Esophagus mucosa (tissue), 1 donor: ENCODE measurements around the gene SLC7A6OS. TPM values are rescaled to one million over a fixed set of nuclear protein-coding genes. Genes with fewer than 3 reads are reported as not detected.

Experiments used
- ATAC-seq: fragments of 200-7000 bp; cut with Tn5 transposase; one replicate; pipeline ENCODE4 v1.9.1; 2020
- total RNA-seq: library from RNA; stranded (reverse); gene quantifications from one replicate; pipeline ENCODE4 v1.2.4, GENCODE V29; 2023
- donor health status: DM: yes; HTN: yes; CAD: no.

SLC7A6OS gene
- 8.1 TPM for total RNA-seq

DNA sequence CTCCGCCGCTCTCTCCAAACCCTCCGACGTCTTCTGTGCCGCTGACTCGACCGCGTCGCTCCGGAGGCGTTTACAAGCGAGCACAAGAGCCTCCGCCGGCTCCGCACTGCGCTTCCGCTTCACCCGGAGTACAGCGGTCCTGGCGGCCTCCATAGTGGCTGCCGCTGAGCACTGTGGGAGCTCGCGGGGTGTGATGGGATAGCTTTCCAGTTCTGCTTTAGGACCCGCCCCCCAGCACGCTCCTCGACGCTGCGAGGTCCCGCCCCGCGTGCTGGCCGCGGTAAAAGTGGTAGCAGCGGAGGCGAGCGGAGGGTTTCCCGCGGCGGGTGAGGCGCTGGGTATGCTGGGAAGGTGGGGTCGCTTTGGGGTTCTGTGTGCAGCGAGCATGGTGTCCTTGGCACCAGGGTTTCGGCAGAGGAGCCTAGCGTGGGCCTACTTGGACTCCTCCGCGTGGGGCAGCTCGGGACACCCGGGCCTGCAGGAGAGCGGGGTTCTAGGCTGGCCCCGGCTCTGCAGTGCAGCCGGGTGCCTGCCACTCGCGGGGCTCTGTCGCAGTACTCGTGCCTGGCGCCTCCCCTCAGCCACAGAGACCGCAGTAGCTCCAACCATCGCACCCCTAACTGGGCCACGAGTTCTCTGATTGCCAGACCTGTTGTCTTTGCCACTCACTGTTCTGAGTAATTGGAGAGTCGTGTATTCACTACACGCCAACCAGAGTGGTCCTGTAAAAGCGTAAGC is at the start of gene SLC7A6OS, which contains the start of gene PRMT7:
TSS of gene SLC7A6OS (minus strand) at position 173 of the 738 bp plus-strand sequence. CDS start at position 153, 20 bp downstream.
TSS of gene PRMT7 (plus strand) at position 246 of the 738 bp plus-strand sequence. CDS start 4,961 bp downstream, outside the sequence.
- peak; percentile 99 for ATAC-seq

DNA sequence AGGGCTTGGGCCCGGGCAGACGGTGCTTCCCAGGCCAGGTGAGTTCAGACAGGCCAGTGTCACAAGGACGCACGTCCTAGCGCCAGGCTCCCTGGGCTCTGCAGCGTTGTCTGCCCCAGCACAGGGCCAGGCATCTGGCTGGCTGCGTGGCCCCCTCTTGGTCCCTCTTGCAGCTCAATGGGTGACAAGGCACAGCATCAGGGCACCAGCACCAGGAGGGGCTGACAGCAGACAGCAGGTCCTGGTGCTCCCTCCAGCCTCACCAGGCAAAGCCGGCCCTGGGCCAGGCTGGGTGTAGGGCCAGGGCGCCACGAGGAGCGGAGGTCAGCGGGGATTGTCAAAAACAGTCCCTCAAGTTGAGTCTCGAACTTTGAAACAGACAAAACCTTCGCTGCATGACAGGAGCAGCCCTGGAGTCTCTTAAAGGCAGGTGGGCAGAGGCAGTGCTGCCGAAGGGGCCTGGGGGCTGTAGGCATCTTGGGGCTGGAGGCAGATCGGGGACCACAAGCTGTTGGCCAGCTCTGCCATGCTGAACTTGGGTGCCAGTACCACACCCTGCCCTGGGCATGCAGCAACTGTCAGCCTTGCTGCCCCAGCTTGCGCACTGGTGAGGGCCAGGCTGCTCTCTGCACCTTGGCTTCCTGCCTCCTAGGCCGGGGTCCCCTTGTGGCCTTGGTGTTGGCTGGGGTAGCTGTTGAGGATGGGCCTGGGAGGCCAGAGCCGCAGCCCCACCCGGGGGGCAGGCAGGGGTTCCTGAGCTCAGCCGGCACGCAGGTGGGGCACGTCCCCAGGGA is 48.8 kb upstream of the SLC7A6OS start:
- peak; percentile 37 for ATAC-seq

DNA sequence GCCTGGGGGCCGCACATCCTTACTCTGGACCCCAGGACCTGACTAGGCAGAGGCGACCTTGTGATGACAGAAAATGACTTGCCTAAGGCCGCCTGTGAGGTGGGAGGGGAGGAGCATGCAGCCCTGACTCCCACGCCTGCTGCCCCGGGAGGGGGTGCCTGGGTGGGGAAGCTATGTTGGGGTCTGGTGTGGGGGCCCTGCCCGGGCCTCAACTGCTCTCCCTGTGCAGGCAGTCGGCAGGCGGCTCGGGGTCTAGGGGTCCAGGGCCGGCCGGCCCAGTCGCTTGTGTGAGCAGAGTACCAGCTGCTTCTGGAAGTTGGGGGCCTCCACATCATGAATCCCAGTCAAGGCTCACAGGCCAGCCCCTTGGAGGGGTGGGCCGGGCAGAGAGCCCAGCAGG is 48.2 kb upstream of the SLC7A6OS start:
- ATAC-seq = no peak

DNA sequence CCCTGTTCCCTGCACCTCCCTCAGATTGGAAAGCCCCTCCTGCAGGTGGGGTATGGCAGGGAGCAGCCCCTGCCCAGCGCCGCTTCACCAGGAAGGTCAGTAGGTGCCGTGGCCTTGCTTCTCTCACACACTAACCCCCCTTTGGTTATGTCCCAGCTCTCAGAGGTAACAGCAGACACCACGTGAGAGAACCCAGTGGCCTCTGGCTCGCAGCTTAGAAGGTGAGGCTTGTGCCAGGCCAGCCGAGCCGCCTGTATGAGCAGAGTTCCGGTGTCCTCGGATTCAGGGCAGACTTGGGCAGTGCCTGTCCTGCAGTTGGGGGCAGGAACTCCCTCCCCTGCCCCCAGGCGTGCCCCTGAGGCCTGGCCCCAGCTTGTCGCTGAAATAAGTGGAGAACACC is 47.2 kb upstream of the SLC7A6OS start:
- ATAC-seq = no peak

DNA sequence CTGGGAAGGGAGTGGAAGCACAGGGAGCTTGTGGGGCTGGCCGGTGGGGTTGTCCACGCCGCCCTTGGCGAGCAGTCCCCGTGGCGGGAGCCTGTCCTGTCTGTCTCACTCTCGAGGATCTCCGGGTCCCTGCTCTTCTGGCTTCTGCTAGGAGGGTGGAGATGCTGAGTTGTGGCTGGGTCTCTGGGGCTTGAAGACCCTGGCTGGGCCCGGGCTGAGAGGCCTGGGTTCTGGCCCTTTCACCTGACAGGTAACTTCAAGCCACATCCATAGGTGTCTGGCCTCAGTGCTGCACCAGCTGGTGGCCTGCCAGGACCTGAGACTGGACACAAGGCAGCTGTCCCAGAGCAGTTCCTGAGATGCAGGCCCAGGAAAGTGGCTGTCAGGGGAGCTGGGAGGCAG is 46.8 kb upstream of the SLC7A6OS start:
- ATAC-seq = no peak

DNA sequence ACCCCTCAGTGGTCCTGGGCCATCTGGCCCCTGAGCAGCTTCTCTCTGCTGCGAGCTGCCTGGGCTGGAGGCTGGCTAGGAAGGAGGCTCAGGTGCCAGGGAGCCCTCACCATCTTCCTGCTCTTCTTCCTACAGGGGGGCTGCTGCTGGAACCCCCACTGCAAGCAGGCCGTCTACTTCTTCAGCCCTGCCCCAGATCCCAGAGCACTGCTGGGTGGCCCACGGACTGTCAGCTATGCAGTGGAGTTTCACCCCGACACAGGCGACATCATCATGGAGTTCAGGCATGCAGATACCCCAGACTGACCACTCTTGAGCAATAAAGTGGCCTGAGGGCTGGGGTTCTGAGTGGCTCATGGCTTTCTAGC is 46.2 kb upstream of the SLC7A6OS start:
- no peak for ATAC-seq

DNA sequence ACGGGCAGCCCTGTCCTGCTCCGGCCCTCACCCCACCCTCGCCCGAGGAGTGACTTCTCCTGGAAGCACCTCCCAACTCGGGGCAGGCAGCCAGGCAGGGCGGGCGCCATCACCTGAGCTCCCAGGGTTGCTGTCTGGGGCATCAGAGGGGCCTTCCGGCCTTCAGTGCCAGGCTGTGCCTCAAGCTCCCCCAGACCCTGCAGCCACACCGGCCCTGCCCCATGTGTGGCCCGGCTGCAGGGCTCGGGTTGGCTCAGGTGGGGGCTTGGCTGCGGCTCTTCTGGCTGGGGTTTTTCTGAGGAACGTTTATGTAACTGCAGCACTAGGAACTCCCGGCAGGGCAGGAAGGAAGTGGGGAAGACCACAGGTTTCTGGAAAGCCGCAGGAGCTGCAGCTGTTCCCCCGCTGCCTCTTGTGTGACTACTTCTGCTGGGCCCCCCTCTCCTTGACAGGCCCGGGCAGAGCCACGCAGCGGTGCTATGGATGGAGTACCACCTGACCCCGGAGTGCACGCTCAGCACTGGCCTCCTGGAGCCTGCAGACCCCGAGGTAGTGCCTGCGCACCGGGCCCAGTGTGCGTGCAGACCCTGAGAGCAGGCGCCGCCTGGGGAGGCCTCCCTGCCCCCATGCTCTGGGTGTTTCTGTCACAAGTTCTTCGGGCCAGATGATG is 45.6 kb upstream of the SLC7A6OS start:
- no peak for ATAC-seq

DNA sequence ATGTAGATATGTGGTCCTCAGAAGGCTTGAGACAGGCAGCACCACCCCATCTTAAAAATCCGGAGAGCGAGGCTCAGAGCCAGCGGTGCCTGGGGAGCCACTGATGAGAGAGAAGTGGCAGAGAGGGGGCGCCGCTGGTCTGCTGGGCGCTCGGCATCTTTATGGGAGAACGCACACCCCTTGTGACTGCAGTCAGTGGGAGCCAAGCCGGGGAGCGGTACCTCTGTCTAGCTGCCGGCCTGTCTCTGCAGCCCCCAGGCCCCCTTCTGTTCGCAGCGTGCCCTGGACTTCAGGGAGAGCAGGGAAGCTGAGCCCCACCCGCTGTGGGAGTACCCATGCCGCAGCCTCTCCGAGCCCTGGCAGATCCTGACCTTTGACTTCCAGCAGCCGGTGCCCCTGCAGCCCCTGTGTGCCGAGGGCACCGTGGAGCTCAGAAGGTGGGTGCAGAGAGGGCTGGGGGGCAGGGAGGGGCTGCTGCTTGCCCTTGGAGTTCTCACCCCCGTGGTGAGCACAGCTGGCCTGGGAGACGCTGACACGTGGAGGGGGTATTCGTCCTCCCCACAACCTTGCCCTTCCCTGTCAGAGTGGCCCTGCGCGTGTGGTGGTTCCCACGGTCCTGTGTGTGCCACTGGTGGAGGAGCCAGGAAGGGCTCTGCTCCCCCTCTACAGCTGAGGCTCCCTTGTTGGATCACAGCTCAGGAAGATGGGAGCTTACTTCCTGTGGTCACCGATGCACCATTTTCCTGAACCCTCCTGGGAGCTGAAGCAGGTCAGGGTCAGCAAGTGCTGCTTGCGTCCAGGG is 44.9 kb upstream of the SLC7A6OS start:
- no peak for ATAC-seq

DNA sequence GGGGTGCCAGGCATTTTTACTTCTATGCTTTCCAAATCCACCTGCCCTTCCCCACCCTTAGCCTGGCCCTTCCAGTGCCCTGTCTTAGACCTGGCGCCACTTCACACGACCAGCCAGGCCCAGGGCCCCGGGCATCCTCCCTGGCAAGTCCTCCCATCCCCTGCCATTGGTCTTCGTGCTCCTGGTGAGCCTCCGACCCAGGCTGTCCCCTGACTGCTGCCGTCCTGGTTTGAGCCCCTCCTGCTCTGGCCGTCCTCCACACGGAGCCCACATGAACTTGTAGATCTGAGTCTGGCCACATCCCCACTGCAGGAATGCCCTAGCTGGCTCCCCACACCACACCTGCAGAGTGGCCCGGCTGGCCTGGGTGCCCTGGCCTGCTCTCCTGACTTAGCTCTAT is 44.1 kb upstream of the SLC7A6OS start:
- ATAC-seq = no peak

DNA sequence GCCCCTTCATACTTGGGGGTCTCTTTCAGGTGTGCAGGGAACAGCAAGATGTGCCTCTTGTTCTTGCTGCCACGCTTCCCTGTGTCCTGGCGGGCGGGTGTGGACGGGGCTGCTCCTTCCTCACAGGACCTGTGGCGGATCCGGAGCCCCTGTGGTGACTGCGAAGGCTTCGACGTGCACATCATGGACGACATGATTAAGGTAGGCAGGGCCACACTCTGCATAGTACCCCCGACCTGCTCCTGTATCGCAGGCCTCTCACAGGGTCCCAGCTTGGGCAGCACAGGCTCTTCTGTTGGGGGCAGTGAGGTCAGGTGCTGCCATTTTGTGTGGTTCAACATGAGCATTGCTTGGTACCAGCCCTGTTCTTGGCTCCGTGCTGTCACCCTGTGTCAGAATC is 42.6 kb upstream of the SLC7A6OS start:
- no peak for ATAC-seq

DNA sequence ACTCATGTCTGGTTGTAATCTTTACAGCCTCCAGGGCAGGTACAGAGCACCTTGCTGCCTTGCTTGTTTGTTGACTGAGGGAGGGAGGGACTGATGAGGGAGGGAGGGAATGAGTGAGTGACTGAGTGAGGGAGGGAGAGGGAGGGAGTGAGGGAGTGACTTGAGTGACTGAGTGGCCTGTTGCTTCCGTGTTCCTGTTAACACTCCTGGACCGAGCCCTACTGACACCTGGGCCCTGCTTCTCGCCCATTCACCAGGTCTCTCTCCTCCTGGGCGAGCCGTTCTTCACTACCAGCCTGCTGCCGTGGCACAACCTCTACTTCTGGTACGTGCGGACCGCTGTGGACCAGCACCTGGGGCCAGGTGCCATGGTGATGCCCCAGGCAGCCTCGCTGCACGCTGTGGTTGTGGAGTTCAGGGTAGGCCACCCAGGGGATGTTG is 41.3 kb upstream of the SLC7A6OS start:
- ATAC-seq = peak; percentile 67

DNA sequence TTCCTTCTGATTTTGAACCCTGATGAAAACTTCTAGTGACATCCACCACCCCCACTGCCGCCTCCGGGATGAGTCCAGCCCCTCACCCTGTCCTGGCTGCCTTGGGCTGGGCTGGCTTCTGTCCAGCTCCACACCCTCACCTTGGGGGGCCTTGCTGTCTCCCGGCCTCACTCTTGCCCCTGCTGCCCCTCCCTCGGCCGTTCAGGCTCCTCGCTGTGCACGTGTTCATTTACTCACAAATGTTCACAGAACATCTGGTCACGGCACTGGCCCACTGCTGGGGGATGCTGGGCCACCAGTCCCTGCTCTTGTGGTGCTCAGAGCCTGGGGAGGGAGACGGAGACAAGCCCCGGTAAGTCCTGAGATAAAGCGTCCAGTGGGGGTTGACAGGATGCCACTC is 40.7 kb upstream of the SLC7A6OS start:
- no peak for ATAC-seq

DNA sequence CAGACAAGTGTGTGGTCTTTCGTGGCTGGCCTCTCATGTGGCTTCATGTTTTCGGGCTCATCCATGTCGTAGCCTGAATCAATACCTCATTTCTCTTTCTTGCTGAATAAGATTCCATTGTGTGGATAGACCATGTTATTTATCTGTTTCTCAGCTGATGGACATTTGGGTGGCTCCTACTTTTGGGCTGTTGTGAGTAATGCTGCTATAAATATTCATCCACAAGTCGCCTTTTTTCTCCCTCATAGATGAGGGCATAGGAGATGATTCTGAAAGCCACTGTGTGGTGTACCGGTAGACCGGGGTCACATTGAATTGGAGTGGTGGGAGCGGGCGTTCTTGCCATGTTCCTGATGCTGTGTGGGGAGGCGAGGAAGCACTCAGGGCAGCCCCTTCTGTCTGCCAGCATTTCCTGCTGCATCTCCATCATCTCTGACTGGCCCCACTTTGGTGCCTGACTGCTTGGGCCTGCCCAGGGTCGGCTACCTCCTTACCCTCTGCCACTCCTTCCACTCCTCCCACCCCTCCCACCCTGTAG is 40.1 kb upstream of the SLC7A6OS start:
- ATAC-seq = no peak

DNA sequence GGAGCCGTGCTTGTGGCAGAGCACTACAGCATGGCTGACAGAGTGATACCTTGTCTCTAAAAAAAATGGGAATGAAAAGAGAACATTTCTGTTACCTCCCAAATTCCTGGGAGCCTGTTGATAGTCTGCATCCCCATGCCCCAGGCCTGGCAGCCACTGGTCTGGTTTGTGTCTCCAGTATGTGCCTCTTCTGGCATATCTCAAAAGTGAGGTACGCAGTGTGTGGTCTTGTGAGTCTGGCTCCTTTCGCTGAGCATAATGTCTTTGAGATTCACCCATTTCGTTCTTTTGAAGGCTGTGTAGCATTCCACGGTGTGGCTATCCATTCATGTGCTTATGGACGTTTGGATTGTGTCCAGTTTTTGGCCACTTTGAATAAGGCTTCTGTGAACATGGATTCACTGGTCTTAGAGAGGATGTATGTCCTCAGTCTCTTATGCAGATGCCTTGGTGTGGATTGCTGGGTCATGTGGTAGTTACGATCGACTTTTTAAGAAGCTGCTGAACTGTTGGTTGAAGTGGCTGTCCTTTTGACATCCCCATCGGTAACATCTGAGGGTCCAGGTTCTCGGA is 39.2 kb upstream of the SLC7A6OS start:
- no peak for ATAC-seq

DNA sequence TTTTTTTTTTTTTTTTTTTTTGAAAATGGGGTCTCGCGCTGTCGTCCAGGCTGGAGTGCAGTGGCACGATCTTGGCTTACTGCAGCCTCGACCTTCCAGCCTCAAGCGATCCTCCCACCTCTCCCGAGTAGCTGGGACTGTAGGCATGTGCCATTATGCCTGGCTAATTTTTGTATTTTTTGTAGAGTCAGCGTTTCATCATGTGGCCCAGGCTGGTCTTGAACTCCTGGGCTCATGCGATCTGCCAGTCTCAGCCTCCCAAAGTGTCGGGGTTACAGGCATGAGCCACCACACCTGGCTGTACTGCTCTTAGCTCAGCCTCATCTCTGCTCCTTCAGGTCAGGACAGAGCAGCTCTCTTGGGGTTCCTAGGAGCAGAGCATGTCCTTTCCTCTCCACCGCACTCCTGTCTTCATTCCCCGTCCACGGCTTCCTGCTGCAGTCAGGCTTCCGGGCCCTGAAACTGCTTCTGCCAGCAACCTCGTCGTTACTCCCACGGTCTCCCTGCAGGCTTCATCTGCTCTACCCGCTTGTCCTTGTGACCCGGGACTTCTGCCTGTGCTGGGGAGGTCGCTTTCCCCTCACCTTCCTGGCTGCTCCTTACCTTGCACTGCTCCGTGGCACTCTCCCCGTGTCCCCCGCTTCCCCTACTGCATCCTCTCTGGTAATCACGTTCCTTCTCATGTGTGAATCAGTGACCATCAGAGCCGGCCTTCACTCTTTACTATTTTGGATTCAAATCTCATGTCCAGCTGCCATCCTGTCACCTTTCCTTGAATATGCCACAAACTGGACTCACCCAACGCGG is 38.1 kb upstream of the SLC7A6OS start:
- ATAC-seq = no peak

DNA sequence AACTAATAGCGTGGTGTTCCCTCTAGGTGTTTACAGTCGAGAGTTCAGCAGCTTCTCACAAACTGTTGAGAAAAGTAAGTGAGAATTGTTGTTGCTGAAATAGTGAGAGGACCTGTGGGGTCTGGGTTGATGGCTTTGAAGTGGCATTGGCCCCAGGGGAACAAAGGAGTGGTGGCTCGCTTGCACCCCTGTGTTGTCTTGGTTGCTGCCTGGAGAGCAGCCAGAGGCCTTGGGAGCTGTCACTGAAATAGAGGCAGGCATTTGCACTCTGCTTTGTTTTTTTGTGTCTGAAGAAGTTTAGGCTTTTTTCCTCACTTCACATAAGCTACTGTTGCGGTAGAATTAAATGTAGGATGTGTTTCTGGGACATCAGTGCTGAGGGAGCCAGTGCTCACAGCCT is 36.9 kb upstream of the SLC7A6OS start:
- ATAC-seq = no peak

DNA sequence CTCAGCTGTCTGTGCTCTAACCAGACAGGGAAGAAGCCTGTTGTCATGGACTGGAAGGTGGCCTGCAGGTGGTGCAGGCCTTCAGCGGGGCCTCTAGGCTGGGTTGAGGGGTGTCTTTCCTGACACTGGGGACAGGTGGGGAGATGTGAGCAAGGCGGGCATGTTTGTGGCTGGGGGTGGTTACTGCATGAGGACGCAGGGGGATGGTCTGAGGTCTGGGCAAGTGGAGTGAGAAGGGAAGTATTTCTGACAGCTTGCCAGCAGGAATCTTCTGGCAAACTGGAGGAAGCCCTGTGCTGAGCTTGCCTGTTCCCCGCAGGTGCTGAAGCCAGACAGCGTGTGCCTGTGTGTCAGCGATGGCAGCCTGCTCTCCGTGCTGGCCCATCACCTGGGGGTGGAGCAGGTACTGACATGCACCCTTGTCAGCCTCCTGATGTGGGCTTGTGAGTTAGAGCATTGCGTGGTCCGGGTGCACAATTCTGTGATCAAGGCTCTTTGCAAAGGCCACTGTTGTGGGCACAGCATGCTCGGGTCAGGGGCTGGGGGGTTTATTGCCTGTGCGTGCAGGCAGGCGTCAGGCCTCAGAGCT is 36.2 kb upstream of the SLC7A6OS start:
- no peak for ATAC-seq

DNA sequence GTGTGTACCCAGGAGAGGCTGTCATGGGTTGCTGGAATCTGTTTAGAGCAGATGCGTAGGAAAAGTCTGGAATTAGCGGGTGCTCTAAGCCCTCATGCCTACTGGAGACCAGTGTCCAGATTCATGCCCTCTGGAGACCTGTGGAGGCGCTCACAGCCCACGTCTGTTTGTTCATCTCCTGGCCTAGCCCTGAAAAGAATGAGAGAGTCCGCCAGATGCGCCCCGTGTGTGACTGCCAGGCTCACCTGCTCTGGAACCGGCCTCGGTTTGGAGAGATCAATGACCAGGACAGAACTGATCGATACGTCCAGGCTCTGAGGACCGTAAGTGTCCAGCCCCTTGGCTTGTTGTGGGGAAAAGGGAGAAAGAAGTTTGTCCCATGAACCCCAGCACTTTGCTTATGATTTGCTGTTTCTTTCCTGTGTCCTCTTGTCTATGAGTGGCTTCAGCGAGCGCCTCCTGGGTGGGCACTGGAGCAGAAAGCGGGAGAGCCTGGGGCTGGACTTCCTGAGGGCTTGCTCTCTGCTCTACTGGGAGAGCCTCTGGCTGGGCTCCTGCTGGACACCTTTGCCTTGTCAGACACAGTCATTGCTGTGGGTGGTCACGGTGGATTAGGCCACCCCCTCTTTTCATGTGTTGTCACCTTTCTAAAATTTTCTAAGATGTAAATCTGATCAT is 35.4 kb upstream of the SLC7A6OS start:
- no peak for ATAC-seq

DNA sequence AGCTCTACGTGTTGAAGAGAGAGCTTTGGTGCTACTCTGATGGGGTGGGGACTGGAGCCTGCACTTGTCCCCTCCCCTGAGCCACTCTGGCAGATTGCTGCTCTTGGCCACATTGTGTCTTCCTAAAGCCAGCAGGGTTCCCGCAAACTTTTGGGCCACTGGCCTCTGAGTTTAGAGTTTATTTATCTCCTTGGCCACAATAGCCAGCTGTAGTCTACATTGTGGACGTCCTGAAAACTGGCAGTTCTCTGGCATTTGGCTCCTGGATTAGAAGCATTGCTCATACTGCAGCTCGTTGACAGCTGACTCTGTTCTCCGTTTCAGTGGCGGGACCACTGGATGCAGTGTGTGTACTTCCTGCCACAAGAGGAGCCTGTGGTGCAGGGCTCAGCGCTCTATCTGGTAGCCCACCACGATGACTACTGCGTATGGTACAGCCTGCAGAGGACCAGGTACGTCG is 34.6 kb upstream of the SLC7A6OS start:
- no peak for ATAC-seq

DNA sequence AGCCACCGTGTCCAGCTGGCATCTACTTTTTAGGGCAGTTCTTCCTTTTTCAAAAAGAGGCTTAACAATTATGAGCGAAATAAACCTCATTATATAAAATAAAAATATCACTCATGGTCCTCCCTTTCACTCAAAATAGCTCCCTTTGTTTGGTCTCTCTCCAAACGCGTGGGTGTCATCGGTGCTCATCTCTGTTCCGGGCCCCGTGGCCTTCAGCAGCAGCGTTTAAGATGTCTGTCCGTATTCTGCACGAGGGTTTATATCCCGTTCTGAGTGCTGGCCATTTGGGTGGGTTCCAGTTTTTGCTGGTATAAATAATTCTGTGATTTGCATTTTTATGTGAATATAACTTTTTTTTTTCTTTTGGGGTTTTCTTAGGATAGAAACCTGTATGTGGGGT is 33.5 kb upstream of the SLC7A6OS start:
- ATAC-seq = no peak
